SK-N-MC (cell line): ENCODE results near the gene KCTD14.

ENCODE experiments used
- DNase-seq: peaks from one replicate; pipeline ENCODE4 v3.0.0-alpha.2; 2011; ENCODE audit warnings: low read depth, low spot score
- H3K27ac ChIP-seq: fragments of 200-600 bp; sonication (generic); 2 replicates; pipeline ENCODE4 v1.5.1; 2016; ENCODE audit warnings: mixed run types
- H3K36me3 ChIP-seq: fragments of 200-600 bp; sonication (generic); 2 replicates; pipeline ENCODE4 v1.6.1; 2017; ENCODE audit warnings: antibody characterized with exemption, low read length, mixed read lengths; ENCODE audit not compliant: insufficient read depth
- H3K4me3 ChIP-seq: fragments of 200-600 bp; sonication (generic); 2 replicates; pipeline ENCODE4 v1.5.1; 2016
- H3K9ac ChIP-seq: fragments of 200-600 bp; sonication (generic); 2 replicates; pipeline ENCODE4 v1.8.0; 2017; ENCODE audit warnings: mixed run types, mixed read lengths; ENCODE audit not compliant: insufficient read length
- H3K9me3 ChIP-seq: fragments of 200-600 bp; sonication (generic); 2 replicates; pipeline ENCODE4 v1.6.1; 2017; ENCODE audit warnings: low read depth, mild to moderate bottlenecking, antibody characterized with exemption, low read length, moderate library complexity, mixed read lengths
- EZH2 ChIP-seq: fragments of 200-600 bp; sonication (generic); IDR thresholded peaks from one replicate; pipeline ENCODE4 v1.6.1; 2017; ENCODE audit warnings: antibody characterized with exemption
- FOXP2 ChIP-seq: optimal IDR thresholded peaks from 2 replicates; pipeline ENCODE3; 2011; ENCODE audit warnings: mild to moderate bottlenecking, moderate library complexity; ENCODE audit not compliant: insufficient read depth; ENCODE audit errors: extremely low read length, control extremely low read depth
- POLR2AphosphoS5 ChIP-seq: IDR thresholded peaks from 2 replicates; pipeline ENCODE4 v1.6.1; 2012; ENCODE audit warnings: mild to moderate bottlenecking, low read depth, low read length, borderline replicate concordance

Gene KCTD14

DNA sequence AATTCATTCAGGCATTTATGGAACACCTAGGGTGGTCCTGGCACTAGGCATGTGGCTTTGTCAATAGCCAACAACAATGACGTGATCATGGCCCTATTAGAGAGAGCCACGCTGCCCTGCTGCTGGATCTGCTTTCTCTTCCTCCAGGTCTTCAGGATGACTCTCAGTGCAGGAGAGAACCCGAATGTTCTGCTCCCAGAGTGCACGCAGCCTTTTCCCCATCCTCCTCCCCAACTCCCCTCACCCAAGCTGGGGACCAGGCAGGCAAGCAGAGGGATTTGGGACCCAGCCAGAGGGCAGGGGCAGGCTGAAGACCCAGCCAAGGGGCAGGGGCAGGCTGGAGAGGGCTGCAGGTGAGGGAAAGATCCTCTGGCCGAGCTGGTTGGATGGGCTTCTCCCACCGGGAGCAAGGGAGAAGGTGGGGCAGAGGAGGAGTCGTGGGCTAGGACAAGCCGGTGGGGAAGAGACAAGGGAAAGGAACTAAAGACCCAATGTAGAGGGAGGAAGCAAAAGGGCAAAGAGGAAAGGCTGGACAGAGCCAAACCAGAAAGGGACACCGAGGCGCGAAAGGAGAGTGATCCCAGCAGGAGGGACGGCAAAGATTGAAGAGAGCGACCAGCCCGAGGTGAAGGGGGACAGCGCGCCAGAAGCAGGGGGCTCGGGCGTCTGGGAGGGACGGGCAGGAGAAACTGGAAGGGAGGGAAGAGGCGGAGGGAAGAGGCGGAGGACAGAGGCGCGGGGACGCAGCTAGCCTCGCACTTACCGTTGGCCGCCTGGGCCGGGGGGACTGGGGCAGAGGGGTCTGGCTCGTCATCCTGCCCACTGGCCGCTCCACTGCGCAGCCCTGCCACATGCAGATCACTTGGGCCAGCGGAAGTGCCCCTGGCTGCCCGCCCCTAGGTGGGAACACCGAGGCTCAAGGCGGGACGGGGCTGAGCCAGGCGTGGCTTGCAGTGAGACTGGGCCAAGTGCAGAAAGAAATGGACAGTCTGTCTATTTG, at the start of gene KCTD14:
Gene KCTD14 (minus strand): TSS at position 880 of the 1,000 bp plus-strand sequence. CDS start 27 bp downstream, at position 853.
- Histone ChIP-seq H3K27ac (no peak within 1 kb of the TSS), H3K4me3 (no peak within 1 kb of the TSS), H3K9ac (no peak within 1 kb of the TSS), H3K36me3 (no peaks in the 10 kb centered on the region), H3K9me3 (no peaks in the 10 kb centered on the region)
- TF ChIP-seq FOXP2 (no peak), POLR2AphosphoS5 (no peak), EZH2 (no peak)
- no peak for DNase-seq

GRCh38 chr11:78072455-78072854, 49.4 kb upstream of the KCTD14 start:
- Histone ChIP-seq H3K9ac (no peak overlapping the region), H3K36me3 (peaks cover 63% of the 10 kb centered on the region), H3K9me3 (no peaks in the 10 kb centered on the region), H3K4me3 (no peak overlapping the region), H3K27ac (no peak overlapping the region)
- no peak for DNase-seq
- TF ChIP-seq EZH2 (no peak), FOXP2 (no peak), POLR2AphosphoS5 (no peak)

- Histone ChIP-seq H3K9me3 (no peaks in the 10 kb centered on the region), H3K9ac (no peak overlapping the region), H3K4me3 (no peak overlapping the region), H3K36me3 (peaks cover 60% of the 10 kb centered on the region), H3K27ac (no peak overlapping the region)
- DNase-seq, result no peak
- no peak for TF ChIP-seq EZH2
- TF ChIP-seq POLR2AphosphoS5, result no peak
- TF ChIP-seq FOXP2, result no peak
Measured at GRCh38 chr11:78071717-78072116, 48.6 kb upstream of the KCTD14 start.

GRCh38 chr11:78070621-78071020, 47.5 kb upstream of the KCTD14 start:
- no peak for TF ChIP-seq FOXP2
- no peak for TF ChIP-seq EZH2
- TF ChIP-seq POLR2AphosphoS5, result no peak
- Histone ChIP-seq H3K4me3 (no peak overlapping the region), H3K9ac (no peak overlapping the region), H3K9me3 (no peaks in the 10 kb centered on the region), H3K27ac (no peak overlapping the region; the same call in 1 of the 2 replicates), H3K36me3 (peaks cover 53% of the 10 kb centered on the region)
- no peak for DNase-seq

- H3K36me3 ChIP-seq, result peaks cover 47% of the 10 kb centered on the region
- TF ChIP-seq FOXP2, result no peak
- no peak for TF ChIP-seq POLR2AphosphoS5
- TF ChIP-seq EZH2, result no peak
- no peak overlapping the region for H3K9ac ChIP-seq
- no peak overlapping the region for H3K4me3 ChIP-seq
- H3K9me3 ChIP-seq, result no peaks in the 10 kb centered on the region
- no peak for DNase-seq
- H3K27ac ChIP-seq, result no peak overlapping the region
Measured at GRCh38 chr11:78069465-78069864, 46.4 kb upstream of the KCTD14 start.

GRCh38 chr11:78067704-78068103, 44.6 kb upstream of the KCTD14 start:
- TF ChIP-seq POLR2AphosphoS5 (no peak), FOXP2 (no peak), EZH2 (no peak)
- no peak for DNase-seq
- H3K36me3 ChIP-seq, result peaks cover 44% of the 10 kb centered on the region

DNA sequence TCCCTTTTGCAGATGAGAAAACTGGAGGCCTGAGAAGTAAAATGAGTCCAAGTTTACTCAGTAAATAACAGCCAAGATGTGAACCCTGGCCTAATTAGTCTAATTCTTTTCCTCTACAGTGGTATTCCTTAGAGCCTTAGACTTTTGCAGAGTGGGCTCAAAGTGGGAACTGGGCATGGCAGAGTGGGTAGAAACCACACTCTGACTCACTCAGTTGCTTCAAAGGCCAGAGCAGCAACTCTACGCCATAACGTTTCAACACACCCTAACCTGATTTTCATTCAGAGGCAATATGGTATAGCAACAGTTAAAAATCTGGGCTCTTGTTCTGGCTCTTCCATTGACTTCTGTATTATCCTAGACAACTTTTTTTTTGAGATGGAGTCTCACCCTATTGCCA, 43.4 kb upstream of the KCTD14 start:
- no peak overlapping the region for H3K4me3 ChIP-seq
- H3K27ac ChIP-seq, result no peak overlapping the region
- H3K9ac ChIP-seq, result no peak overlapping the region
- no peak for TF ChIP-seq FOXP2
- no peak for TF ChIP-seq POLR2AphosphoS5
- no peak for TF ChIP-seq EZH2
- no peak for DNase-seq
- no peaks in the 10 kb centered on the region for H3K9me3 ChIP-seq
- peaks cover 34% of the 10 kb centered on the region for H3K36me3 ChIP-seq

More at GRCh38 chr11:78067704-78068103, 44.6 kb upstream of the KCTD14 start:
- no peak overlapping the region for H3K4me3 ChIP-seq
- no peaks in the 10 kb centered on the region for H3K9me3 ChIP-seq
- no peak overlapping the region for H3K27ac ChIP-seq
- H3K9ac ChIP-seq, result no peak overlapping the region

- no peak for DNase-seq
- H3K4me3 ChIP-seq, result no peak overlapping the region
- H3K9ac ChIP-seq, result no peak overlapping the region
Measured at GRCh38 chr11:78065203-78065602, 42.1 kb upstream of the KCTD14 start.

More at GRCh38 chr11:78065203-78065602, 42.1 kb upstream of the KCTD14 start:
- Histone ChIP-seq H3K9me3 (no peaks in the 10 kb centered on the region), H3K27ac (no peak overlapping the region), H3K36me3 (peaks cover 21% of the 10 kb centered on the region)
- no peak for TF ChIP-seq EZH2
